ENCODE measurements around the gene GDF11. TPM values are rescaled to one million over a fixed set of nuclear protein-coding genes. Genes with fewer than 3 reads are reported as not detected.

The GDF11 gene
- polyA plus RNA-seq, 2 of the 4 experiments (the other 2 are of a cell fraction), result 1.2 to 3.6 TPM

GRCh38 chr12:55703288-55703687, 39.6 kb upstream of the GDF11 start:
- ATAC-seq, result no peak
- DNase-seq (ENCODE audit: low read depth in 1 of 2, low spot score in 1 of 2), result no peak
- Histone ChIP-seq H3K9me3 (no peaks in the 10 kb centered on the region), H3K27ac (no peak overlapping the region), H3K4me1 (peaks cover 12% of the 10 kb centered on the region; the same call in 2 of the 3 replicates), H3K4me3 (no peak overlapping the region), H3K4me2 (no peak overlapping the region)
- POLR2A ChIA-PET, result no interaction called here
- WGBS (ENCODE audit: missing lambda C conversion rate), result 61% methylated on average over 2 of the region's 2 CpGs
- FAIRE-seq, result no peak
- CTCF ChIA-PET, result no interaction called here
- TF ChIP-seq CEBPB (IDR thresholded peaks at IDR 0.05) (no peak), ZSCAN20 (CRISPR knock-in tag; IDR thresholded peaks at IDR 0.05) (no peak), BHLHE40 (IDR thresholded peaks at IDR 0.05; ENCODE audit: low read depth, low read length) (no peak), HOXA7 (CRISPR knock-in tag; IDR thresholded peaks at IDR 0.05) (no peak), RARB (CRISPR knock-in tag; IDR thresholded peaks at IDR 0.05) (no peak)

- no peak for TF ChIP-seq TFCP2L1 (CRISPR knock-in tag; IDR thresholded peaks at IDR 0.05)
- no peak for TF ChIP-seq PHF8 (IDR thresholded peaks at IDR 0.05; ENCODE audit: borderline replicate concordance, low read depth)
- TF ChIP-seq, protein P1, sequence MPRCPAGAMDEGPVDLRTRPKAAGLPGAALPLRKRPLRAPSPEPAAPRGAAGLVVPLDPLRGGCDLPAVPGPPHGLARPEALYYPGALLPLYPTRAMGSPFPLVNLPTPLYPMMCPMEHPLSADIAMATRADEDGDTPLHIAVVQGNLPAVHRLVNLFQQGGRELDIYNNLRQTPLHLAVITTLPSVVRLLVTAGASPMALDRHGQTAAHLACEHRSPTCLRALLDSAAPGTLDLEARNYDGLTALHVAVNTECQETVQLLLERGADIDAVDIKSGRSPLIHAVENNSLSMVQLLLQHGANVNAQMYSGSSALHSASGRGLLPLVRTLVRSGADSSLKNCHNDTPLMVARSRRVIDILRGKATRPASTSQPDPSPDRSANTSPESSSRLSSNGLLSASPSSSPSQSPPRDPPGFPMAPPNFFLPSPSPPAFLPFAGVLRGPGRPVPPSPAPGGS (IDR thresholded peaks at IDR 0.05), result no peak
- TF ChIP-seq RCOR1 (IDR thresholded peaks at IDR 0.05; ENCODE audit: low read depth, low read length), result no peak
- no peak for TF ChIP-seq EHF (CRISPR knock-in tag; IDR thresholded peaks at IDR 0.05)
- no peak for TF ChIP-seq RARB (CRISPR knock-in tag; IDR thresholded peaks at IDR 0.05)
- TF ChIP-seq ZFP36 (IDR thresholded peaks at IDR 0.05; ENCODE audit: borderline replicate concordance, partially characterized antibody), result no peak
- no peak for TF ChIP-seq TP53 (CRISPR knock-in tag; IDR thresholded peaks at IDR 0.05)
- no peak for TF ChIP-seq ELK1 (IDR thresholded peaks at IDR 0.05; ENCODE audit: low read depth, low read length)
- TF ChIP-seq POLR2AphosphoS2 (conservative IDR thresholded peaks at IDR 0.05; ENCODE audit: low read length), result no peak
- TF ChIP-seq ZSCAN20 (CRISPR knock-in tag; IDR thresholded peaks at IDR 0.05), result no peak
- TF ChIP-seq CEBPB (IDR thresholded peaks at IDR 0.05), result no peak
- TF ChIP-seq, protein P2, sequence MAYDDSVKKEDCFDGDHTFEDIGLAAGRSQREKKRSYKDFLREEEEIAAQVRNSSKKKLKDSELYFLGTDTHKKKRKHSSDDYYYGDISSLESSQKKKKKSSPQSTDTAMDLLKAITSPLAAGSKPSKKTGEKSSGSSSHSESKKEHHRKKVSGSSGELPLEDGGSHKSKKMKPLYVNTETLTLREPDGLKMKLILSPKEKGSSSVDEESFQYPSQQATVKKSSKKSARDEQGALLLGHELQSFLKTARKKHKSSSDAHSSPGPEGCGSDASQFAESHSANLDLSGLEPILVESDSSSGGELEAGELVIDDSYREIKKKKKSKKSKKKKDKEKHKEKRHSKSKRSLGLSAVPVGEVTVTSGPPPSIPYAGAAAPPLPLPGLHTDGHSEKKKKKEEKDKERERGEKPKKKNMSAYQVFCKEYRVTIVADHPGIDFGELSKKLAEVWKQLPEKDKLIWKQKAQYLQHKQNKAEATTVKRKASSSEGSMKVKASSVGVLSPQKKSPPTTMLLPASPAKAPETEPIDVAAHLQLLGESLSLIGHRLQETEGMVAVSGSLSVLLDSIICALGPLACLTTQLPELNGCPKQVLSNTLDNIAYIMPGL (CRISPR knock-in tag; IDR thresholded peaks at IDR 0.05; ENCODE audit: borderline replicate concordance), result no peak
- no peak for TF ChIP-seq SMC3 (IDR thresholded peaks at IDR 0.05)
- TF ChIP-seq, protein P3, sequence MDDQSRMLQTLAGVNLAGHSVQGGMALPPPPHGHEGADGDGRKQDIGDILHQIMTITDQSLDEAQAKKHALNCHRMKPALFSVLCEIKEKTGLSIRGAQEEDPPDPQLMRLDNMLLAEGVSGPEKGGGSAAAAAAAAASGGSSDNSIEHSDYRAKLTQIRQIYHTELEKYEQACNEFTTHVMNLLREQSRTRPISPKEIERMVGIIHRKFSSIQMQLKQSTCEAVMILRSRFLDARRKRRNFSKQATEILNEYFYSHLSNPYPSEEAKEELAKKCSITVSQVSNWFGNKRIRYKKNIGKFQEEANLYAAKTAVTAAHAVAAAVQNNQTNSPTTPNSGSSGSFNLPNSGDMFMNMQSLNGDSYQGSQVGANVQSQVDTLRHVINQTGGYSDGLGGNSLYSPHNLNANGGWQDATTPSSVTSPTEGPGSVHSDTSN (IDR thresholded peaks at IDR 0.05), result no peak
- H3K4me1 ChIP-seq, result peaks cover 16% of the 10 kb centered on the region; the same call in 2 of the 3 replicates
- FAIRE-seq (no peak), DNase-seq (ENCODE audit: low read depth in 1 of 2, low spot score in 1 of 2) (peak in 1 of 2 experiments; percentile 43), ATAC-seq (no peak)
- no peak overlapping the region for H3K4me3 ChIP-seq
- H3K4me2 ChIP-seq, result 0 out of 3 replicates have a peak overlapping the region, but pooled peaks have one; percentile 12
- CTCF ChIA-PET, result interaction anchor here (0.7 kb wide), 1 partner anchor 15 kb away, joined by 4 read pairs; no protein-coding TSS in a partner anchor
- no peak overlapping the region for H3K27ac ChIP-seq
- POLR2A ChIA-PET, result no interaction called here
- H3K9me3 ChIP-seq, result no peaks in the 10 kb centered on the region
- WGBS (ENCODE audit: missing lambda C conversion rate), result 58% methylated on average over 6 of the region's 6 CpGs
Measured at GRCh38 chr12:55703901-55704761, 38.8 kb upstream of the GDF11 start.
